Measurements from ENCODE around the gene COX15.

GRCh38 chr10:99777918-99778714 is 46.2 kb upstream of the COX15 start:
- TF ChIP-seq ZNF639 (tag by site-specific recombination; IDR thresholded peaks at IDR 0.05) (no peak), ZNF133 (tag by site-specific recombination; IDR thresholded peaks at IDR 0.05) (no peak)
- TF ChIP-seq, protein P1, sequence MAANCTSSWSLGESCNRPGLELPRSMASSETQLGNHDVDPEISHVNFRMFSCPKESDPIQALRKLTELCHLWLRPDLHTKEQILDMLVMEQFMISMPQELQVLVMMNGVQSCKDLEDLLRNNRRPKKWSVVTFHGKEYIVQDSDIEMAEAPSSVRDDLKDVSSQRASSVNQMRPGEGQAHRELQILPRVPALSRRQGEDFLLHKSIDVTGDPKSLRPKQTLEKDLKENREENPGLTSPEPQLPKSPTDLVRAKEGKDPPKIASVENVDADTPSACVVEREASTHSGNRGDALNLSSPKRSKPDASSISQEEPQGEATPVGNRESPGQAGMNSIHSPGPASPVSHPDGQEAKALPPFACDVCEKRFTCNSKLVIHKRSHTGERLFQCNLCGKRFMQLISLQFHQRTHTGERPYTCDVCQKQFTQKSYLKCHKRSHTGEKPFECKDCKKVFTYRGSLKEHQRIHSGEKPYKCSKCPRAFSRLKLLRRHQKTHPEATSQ (tag by site-specific recombination; IDR thresholded peaks at IDR 0.05), result no peak

Measured in HEK293 (cell line).